CD4-positive, alpha-beta T cell treated with Interleukin-2 at 100 ng/mL for 4 hours (primary cell): ENCODE data around the gene TBXAS1.

ENCODE experiments used
- DNase-seq: peaks from one replicate; pipeline ENCODE4 v3.0.0-alpha.2; 2020; ENCODE audit warnings: low spot score

TBXAS1 gene

GRCh38 chr7:140049339-140050024, 220.4 kb downstream of the TBXAS1 start:
- DNase-seq, result no peak

GRCh38 chr7:140050100-140050499, 221.0 kb downstream of the TBXAS1 start:
- DNase-seq, result no peak

- DNase-seq, result no peak
Observed at GRCh38 chr7:140051820-140052219, 222.8 kb downstream of the TBXAS1 start.

- DNase-seq, result no peak
Observed at GRCh38 chr7:140053812-140054539, 224.9 kb downstream of the TBXAS1 start.

- DNase-seq, result no peak
Observed at GRCh38 chr7:140054751-140055150, 225.7 kb downstream of the TBXAS1 start.

GRCh38 chr7:140055833-140056232, 226.8 kb downstream of the TBXAS1 start:
- no peak for DNase-seq

- DNase-seq, result no peak
Observed at GRCh38 chr7:140056431-140057142, 227.5 kb downstream of the TBXAS1 start.

GRCh38 chr7:140057143-140057535, 228.1 kb downstream of the TBXAS1 start:
- DNase-seq, result no peak

GRCh38 chr7:140058517-140058916, 229.5 kb downstream of the TBXAS1 start:
- no peak for DNase-seq

- DNase-seq, result peak; percentile 70
Observed at GRCh38 chr7:140059273-140060242, 230.5 kb downstream of the TBXAS1 start.

GRCh38 chr7:140060243-140060630, 231.2 kb downstream of the TBXAS1 start:
- peak; percentile 25 for DNase-seq

- DNase-seq, result no peak
Observed at GRCh38 chr7:140060788-140061606, 231.9 kb downstream of the TBXAS1 start.

- DNase-seq, result no peak
Observed at GRCh38 chr7:140061607-140061930, 232.5 kb downstream of the TBXAS1 start.

GRCh38 chr7:140062118-140062527, 233.1 kb downstream of the TBXAS1 start:
- peak; percentile 71 for DNase-seq

- peak; percentile 88 for DNase-seq
Observed at GRCh38 chr7:140062528-140063299, 233.7 kb downstream of the TBXAS1 start, which contains the start of gene PARP12. TSS of gene PARP12 (minus strand) at chr7:140062951. CDS start at chr7:140062847, 104 bp downstream.

- DNase-seq, result no peak
Observed at GRCh38 chr7:140067052-140067451, 238.0 kb downstream of the TBXAS1 start.

- DNase-seq, result no peak
Observed at GRCh38 chr7:140068033-140068432, 239.0 kb downstream of the TBXAS1 start.

- no peak for DNase-seq
Observed at GRCh38 chr7:140069298-140069949, 240.4 kb downstream of the TBXAS1 start.
